ENCODE measurements around the gene SUN5.

The SUN5 gene

GRCh38 chr20:32945710-32946221, 58.5 kb downstream of the SUN5 start:
- H3K9ac ChIP-seq (ENCODE audit: insufficient read length) = no peak overlapping the region
- no peaks in the 10 kb centered on the region for H3K36me3 ChIP-seq (ENCODE audit: insufficient read depth, low read length)
- TF ChIP-seq EZH2 (IDR thresholded peaks at IDR 0.05) = no peak
- no peak for TF ChIP-seq POLR2AphosphoS5 (IDR thresholded peaks at IDR 0.05; ENCODE audit: borderline replicate concordance, low read depth, low read length)
- TF ChIP-seq FOXP2 (optimal IDR thresholded peaks at IDR 0.05; ENCODE audit: control extremely low read depth, extremely low read length, insufficient read depth) = no peak
- no peaks in the 10 kb centered on the region for H3K9me3 ChIP-seq (ENCODE audit: low read depth, low read length)
- no peak overlapping the region for H3K4me3 ChIP-seq
- H3K27ac ChIP-seq = no peak overlapping the region
- no peak for DNase-seq (ENCODE audit: low read depth, low spot score)

- Histone ChIP-seq H3K36me3 (ENCODE audit: insufficient read depth, low read length) (no peaks in the 10 kb centered on the region), H3K27ac (no peak overlapping the region), H3K9me3 (ENCODE audit: low read depth, low read length) (no peaks in the 10 kb centered on the region), H3K4me3 (no peak overlapping the region), H3K9ac (ENCODE audit: insufficient read length) (no peak overlapping the region)
- TF ChIP-seq EZH2 (IDR thresholded peaks at IDR 0.05) = no peak
- no peak for TF ChIP-seq FOXP2 (optimal IDR thresholded peaks at IDR 0.05; ENCODE audit: control extremely low read depth, extremely low read length, insufficient read depth)
- no peak for TF ChIP-seq POLR2AphosphoS5 (IDR thresholded peaks at IDR 0.05; ENCODE audit: borderline replicate concordance, low read depth, low read length)
- DNase-seq (ENCODE audit: low read depth, low spot score) = no peak
Observed at GRCh38 chr20:32943490-32944052, 60.7 kb downstream of the SUN5 start.

DNA sequence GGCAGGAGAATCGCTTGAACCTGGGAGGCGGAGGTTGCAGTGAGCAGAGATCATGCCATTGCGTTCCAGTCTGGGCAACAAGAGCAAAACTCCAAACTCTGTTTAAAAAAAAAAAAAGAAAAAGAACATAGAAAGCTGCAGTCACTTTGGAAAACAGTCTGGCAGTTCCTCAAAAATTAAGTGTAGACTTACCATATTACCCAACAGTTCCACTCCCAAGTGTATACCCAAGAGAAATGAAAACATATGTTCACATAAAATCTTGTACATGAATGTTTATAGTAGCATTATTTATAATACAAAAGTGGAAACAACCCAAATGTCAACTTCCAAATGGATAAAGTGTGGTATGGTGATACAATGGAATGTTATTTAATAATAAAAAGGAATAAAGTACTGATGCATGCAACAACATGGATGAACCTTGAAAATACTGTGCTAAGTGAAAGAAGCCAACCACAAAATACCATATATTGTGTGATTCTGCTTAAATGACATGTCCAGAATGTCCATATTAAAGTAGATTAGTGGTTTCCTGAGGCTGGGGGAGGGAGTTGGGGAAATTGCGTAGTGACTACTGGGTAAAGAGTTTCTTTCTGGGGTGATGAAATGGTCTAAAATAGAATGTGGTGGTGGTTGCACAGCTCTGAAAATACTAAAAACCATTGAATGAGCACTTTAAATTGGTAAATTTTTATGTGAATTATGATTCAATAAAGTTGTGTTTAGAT, 62.9 kb downstream of the SUN5 start:
- Histone ChIP-seq H3K9me3 (ENCODE audit: low read depth, low read length) (no peaks in the 10 kb centered on the region), H3K27ac (no peak overlapping the region), H3K36me3 (ENCODE audit: insufficient read depth, low read length) (no peaks in the 10 kb centered on the region), H3K9ac (ENCODE audit: insufficient read length) (no peak overlapping the region), H3K4me3 (no peak overlapping the region)
- TF ChIP-seq FOXP2 (optimal IDR thresholded peaks at IDR 0.05; ENCODE audit: control extremely low read depth, extremely low read length, insufficient read depth) = no peak
- no peak for TF ChIP-seq EZH2 (IDR thresholded peaks at IDR 0.05)
- no peak for TF ChIP-seq POLR2AphosphoS5 (IDR thresholded peaks at IDR 0.05; ENCODE audit: borderline replicate concordance, low read depth, low read length)
- DNase-seq (ENCODE audit: low read depth, low spot score) = no peak

DNA sequence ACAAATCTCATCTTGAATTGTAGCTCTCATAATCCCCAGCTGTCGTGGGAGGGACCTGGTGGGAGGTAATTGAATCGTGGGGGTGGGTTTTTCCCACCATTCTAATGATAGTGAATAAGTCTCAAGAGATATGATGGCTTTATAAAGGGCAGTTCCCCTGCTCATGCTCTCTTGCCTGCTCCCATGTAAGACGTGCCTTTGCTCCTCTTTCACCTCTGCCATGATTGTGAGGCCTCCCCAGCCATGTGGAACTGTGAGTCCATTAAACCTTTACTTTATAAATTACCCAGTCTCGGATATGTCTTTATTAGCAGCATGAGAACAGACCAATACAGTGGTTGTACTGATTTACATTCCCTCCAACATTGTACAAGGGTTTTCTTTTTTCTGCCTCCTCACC, 69.7 kb downstream of the SUN5 start:
- Histone ChIP-seq H3K4me3 (no peak overlapping the region), H3K9me3 (ENCODE audit: low read depth, low read length) (no peaks in the 10 kb centered on the region), H3K36me3 (ENCODE audit: insufficient read depth, low read length) (no peaks in the 10 kb centered on the region), H3K9ac (ENCODE audit: insufficient read length) (no peak overlapping the region), H3K27ac (no peak overlapping the region)
- no peak for DNase-seq (ENCODE audit: low read depth, low spot score)
- TF ChIP-seq EZH2 (IDR thresholded peaks at IDR 0.05) (no peak), POLR2AphosphoS5 (IDR thresholded peaks at IDR 0.05; ENCODE audit: borderline replicate concordance, low read depth, low read length) (no peak), FOXP2 (optimal IDR thresholded peaks at IDR 0.05; ENCODE audit: control extremely low read depth, extremely low read length, insufficient read depth) (no peak)

All from SK-N-MC (cell line).